ENCODE measurements around the gene KLF17. TPM values are rescaled to one million over a fixed set of nuclear protein-coding genes. Genes with fewer than 3 reads are reported as not detected.

Gene KLF17
- total RNA-seq, 2 donors from 2014 or later, result not detected

DNA sequence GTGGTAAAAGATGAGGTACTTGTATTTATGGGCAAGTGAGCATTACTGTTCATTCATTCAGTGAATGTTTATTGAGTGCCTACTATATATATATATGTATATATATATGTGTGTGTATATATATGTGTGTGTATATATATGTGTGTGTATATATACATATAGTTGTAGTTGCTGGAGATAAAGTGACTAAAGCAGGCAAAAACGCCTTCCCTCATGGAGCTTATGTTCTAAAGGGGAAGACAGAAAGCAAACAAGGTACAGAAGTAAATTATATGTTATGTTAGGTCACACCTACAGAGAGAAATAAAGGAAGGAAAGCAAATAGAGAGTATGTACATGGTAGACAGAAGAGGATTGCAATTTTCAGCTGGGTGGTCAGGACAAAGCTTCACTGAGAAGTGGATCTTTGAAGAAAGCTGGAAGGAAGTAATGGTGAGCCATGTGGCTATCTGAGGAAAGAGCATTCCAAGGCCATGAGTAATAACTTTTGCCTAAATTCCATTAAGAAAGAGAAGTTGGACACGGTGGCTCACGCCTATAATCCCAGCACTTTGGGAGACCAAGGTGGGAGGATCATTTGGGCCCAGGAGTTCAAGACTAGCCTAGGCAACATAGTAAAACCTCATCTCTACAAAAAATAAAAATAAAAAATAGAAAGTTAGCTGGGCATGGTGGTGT lies 33.5 kb upstream of the KLF17 start:
- Histone ChIP-seq H3K4me1 (no peaks in the 10 kb centered on the region), H3K4me3 (no peak overlapping the region), H3K27ac (no peak overlapping the region), H3K9ac (ENCODE audit: low read depth in 2 of 2, low read length in 2 of 2) (no peak overlapping the region), H3K36me3 (no peaks in the 10 kb centered on the region), H3K9me3 (no peaks in the 10 kb centered on the region), H3K27me3 (no peaks in the 10 kb centered on the region)
- intact Hi-C loops (cut with DNase I), result no loop called here
- TF ChIP-seq, protein P1, sequence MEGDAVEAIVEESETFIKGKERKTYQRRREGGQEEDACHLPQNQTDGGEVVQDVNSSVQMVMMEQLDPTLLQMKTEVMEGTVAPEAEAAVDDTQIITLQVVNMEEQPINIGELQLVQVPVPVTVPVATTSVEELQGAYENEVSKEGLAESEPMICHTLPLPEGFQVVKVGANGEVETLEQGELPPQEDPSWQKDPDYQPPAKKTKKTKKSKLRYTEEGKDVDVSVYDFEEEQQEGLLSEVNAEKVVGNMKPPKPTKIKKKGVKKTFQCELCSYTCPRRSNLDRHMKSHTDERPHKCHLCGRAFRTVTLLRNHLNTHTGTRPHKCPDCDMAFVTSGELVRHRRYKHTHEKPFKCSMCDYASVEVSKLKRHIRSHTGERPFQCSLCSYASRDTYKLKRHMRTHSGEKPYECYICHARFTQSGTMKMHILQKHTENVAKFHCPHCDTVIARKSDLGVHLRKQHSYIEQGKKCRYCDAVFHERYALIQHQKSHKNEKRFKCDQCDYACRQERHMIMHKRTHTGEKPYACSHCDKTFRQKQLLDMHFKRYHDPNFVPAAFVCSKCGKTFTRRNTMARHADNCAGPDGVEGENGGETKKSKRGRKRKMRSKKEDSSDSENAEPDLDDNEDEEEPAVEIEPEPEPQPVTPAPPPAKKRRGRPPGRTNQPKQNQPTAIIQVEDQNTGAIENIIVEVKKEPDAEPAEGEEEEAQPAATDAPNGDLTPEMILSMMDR (IDR thresholded peaks at IDR 0.05), result no peak
- DNase-seq, result no peak

DNA sequence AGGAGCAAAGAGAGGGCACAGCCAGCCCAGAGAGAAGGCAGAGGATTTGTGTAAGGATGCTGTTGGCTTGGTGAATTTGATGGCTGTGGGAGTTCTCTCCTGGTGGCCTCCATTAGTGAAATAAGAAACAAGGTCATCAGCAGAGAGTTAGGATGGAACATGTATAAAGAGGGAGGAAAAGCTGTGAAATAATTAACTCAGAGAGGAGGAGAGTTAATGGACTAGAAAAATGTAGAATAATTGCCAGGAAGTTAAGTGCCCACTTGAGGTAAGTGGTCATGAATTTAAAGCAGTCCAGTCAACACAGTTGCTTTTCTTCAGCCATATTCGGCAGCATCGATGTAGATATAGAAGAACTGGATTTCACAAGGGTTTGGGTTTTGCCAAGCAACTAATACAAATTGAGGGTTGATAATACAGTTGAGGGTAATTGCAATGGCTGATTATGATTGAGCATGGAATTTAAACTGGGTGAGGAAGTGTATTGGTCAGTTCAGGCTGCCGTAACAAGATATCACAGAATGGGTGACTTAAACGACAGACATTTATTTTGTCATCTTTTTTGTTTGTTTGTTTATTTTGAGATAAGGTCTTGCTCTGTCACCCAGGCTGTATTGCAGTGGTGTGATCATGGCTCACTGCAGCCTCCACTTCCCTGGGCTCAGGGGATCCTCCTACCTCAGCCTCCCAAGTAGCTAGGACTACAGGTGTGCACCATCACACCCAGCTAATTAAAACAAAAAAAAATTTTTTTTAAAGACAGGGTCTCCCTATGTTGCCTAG lies 31.7 kb upstream of the KLF17 start:
- no peak for DNase-seq
- Histone ChIP-seq H3K4me3 (no peak overlapping the region), H3K27me3 (no peaks in the 10 kb centered on the region), H3K9me3 (no peaks in the 10 kb centered on the region), H3K36me3 (no peaks in the 10 kb centered on the region), H3K27ac (no peak overlapping the region), H3K9ac (ENCODE audit: low read depth in 2 of 2, low read length in 2 of 2) (no peak overlapping the region), H3K4me1 (no peaks in the 10 kb centered on the region)
- TF ChIP-seq, protein P1 (IDR thresholded peaks at IDR 0.05), result no peak
- intact Hi-C loops (cut with DNase I), result no loop called here

GRCh38 chr1:44089371-44090048 lies 29.1 kb upstream of the KLF17 start:
- Histone ChIP-seq H3K27ac (no peak overlapping the region), H3K9ac (ENCODE audit: low read depth in 2 of 2, low read length in 2 of 2) (no peak overlapping the region), H3K27me3 (no peaks in the 10 kb centered on the region), H3K36me3 (no peaks in the 10 kb centered on the region), H3K4me3 (no peak overlapping the region), H3K4me1 (no peaks in the 10 kb centered on the region), H3K9me3 (no peaks in the 10 kb centered on the region)
- intact Hi-C loops (cut with DNase I), result no loop called here
- DNase-seq, result no peak
- TF ChIP-seq, protein P1 (IDR thresholded peaks at IDR 0.05), result no peak

DNA sequence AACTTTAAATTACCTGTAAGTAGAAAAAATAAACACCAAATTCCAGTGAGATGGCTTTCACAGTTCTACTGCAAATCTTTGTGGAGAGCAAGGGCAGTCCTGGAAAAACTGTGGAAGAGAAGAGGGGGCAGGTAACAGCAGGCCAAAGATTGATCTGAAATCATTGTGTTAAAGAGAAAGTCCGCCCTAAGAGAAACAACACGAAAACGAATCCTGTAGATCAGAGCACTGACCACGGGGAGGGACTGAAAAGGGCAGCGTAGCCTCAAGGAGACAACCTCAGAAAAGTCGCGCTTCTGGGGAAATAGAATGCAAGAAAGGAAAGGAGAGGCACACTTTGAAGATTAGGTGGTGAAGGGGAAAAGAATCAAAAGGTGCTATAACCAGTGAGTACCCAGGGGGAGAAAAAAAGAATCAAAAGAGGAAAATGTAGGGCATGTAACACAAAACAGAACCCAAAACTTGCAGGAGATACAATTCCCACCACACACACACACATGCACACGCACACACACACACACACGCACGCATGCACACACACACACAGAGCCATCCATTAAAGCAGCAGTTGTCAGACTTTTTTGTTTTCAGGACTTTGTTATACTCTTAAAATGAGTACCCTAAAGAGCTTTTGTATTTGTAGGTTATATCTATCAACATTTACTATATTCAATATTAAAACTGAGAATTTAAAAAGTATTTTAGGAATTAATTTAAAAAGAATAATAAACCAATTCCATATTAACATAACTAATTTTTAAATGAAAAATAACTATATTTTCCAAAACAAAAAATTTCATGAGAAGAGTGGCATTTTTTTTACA lies 28.0 kb upstream of the KLF17 start:
- Histone ChIP-seq H3K9ac (ENCODE audit: low read depth in 2 of 2, low read length in 2 of 2) (no peak overlapping the region), H3K4me3 (no peak overlapping the region), H3K27me3 (no peaks in the 10 kb centered on the region), H3K27ac (no peak overlapping the region), H3K36me3 (no peaks in the 10 kb centered on the region), H3K9me3 (no peaks in the 10 kb centered on the region), H3K4me1 (no peaks in the 10 kb centered on the region)
- intact Hi-C loops (cut with DNase I), result no loop called here
- TF ChIP-seq, protein P1 (IDR thresholded peaks at IDR 0.05), result no peak
- DNase-seq, result no peak

DNA sequence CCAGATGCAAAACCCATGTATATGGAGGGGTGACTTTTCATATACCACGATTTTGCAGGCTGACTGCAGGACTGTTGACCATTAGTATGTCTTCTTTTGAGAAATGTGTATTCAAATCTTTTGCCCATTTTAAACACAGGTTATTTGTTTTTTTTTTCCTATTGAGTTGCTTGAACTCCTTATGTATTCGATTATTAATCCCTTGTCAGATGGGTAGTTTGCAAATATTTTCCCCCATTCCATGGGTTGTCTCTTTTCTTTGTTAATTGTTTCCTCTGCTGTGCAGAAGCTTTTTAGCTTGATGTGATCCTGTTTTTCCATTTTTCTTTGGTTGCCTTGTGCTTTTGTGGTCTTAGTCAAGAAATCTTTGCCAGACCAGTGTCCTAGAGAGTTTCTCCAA lies 24.6 kb upstream of the KLF17 start:
- H3K9ac ChIP-seq (ENCODE audit: low read depth in 2 of 2, low read length in 2 of 2), result no peak overlapping the region
- no peak overlapping the region for H3K4me3 ChIP-seq
- no peaks in the 10 kb centered on the region for H3K36me3 ChIP-seq
- TF ChIP-seq, protein P1 (IDR thresholded peaks at IDR 0.05), result no peak
- DNase-seq, result no peak
- H3K27me3 ChIP-seq, result no peaks in the 10 kb centered on the region
- H3K4me1 ChIP-seq, result no peaks in the 10 kb centered on the region
- H3K27ac ChIP-seq, result no peak overlapping the region
- intact Hi-C loops (cut with DNase I), result no loop called here
- no peaks in the 10 kb centered on the region for H3K9me3 ChIP-seq
